Sigmoid colon (tissue), 3 donors: ENCODE measurements around the gene NPTX2.

Source experiments
- CTCF ChIP-seq, 4 experiments: fragments of 450-650 bp in 3 of 4; fragments of 200-600 bp in 1 of 4; IDR thresholded peaks; one replicate each; pipeline ENCODE4 v1.5.1; 2016 to 2019; ENCODE audit warnings: antibody characterized with exemption in 4 of 4, mild to moderate bottlenecking in 3 of 4, moderate library complexity in 2 of 4
- POLR2A ChIP-seq, 2 donors: fragments of 450-650 bp; IDR thresholded peaks; one replicate each; pipeline ENCODE4 v1.6.1; 2016; ENCODE audit warnings: antibody characterized with exemption in 2 of 2, mild to moderate bottlenecking in 2 of 2, moderate library complexity in 2 of 2

DNA sequence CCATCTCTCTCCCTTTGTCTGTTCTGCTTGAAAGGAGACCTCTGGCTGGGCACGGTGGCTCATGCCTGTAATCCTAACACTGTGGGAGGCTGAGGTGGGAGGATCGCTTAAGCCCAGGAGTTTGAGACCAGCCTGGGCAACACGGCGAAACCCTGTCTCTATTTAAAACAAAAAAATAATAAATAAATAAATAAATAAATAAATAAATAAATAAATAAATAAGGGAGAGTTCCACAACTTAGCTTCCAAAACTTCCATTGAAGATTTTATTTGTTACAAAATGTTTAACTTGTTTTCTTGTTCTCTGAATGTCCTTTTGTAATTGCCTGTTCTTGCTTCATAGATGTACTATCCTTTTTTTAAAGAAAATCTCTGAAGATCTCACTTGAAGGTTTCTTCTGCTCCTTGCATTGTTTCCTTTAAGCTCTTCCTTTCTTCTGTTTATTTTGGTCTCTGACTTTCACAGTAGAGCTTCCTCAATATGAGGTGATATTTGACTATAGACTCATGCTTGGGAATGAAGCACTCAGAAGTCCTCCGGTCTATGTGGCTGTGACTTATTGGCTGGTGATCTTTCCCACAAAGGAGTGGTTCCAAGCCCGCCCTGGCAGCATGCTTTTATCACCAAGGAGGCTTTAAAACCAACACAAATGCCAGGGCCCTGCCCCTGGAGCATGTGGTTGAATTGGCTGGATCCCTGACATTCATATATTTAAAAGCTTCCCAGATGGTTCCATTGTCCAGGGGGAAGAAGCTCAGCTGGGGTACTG, 18.1 kb upstream of the NPTX2 start:
- no peak for TF ChIP-seq CTCF (IDR thresholded peaks at IDR 0.05)
- TF ChIP-seq POLR2A (IDR thresholded peaks at IDR 0.05) = no peak
